Ovary (tissue), 9 donors: ENCODE data around the gene UNC13A. TPM values are rescaled to one million over a fixed set of nuclear protein-coding genes. Genes with fewer than 3 reads are reported as not detected.

Experiments used
- DNase-seq, 5 donors: peaks; one replicate each; pipeline ENCODE4 v3.0.0-alpha.2; 2019 to 2020
- H3K27ac ChIP-seq, 2 donors: fragments of 200-600 bp; one replicate each; pipeline versions ENCODE4 v1.5.1 to v1.8.0; 2019 to 2022
- H3K27me3 ChIP-seq: fragments of 200-600 bp; one replicate; pipeline ENCODE4 v1.8.0; 2022
- H3K36me3 ChIP-seq: fragments of 200-600 bp; sonication (generic); one replicate; pipeline ENCODE4 v1.5.1; 2019
- H3K4me1 ChIP-seq: one replicate; pipeline ENCODE4 v1.8.1; 2013; ENCODE audit warnings: mild to moderate bottlenecking, moderate library complexity; ENCODE audit not compliant: insufficient read depth
- H3K4me3 ChIP-seq: fragments of 200-600 bp; sonication (generic); one replicate; pipeline ENCODE4 v1.5.1; 2017
- H3K9me3 ChIP-seq, 2 donors: fragments of 200-600 bp in 1 of 2; sonication (generic) in 1 of 2; one replicate each; pipeline versions ENCODE4 v1.5.1 to v1.8.1; 2013 to 2019; ENCODE audit warnings: mild to moderate bottlenecking in 1 of 2, moderate library complexity in 1 of 2
- EP300 ChIP-seq: sonication (generic); formaldehyde crosslinking; IDR thresholded peaks from one replicate; pipeline ENCODE4 v1.6.1; 2017; ENCODE audit warnings: antibody characterized with exemption
- POLR2A ChIP-seq: fragments of 450-650 bp; IDR thresholded peaks from one replicate; pipeline ENCODE4 v1.6.1; 2017; ENCODE audit warnings: antibody characterized with exemption, mild to moderate bottlenecking, moderate library complexity
- WGBS, 3 donors: extraction: QIAGEN DNeasy Blood & Tissue Kit in 1 of 3; methylation state at CpG; one replicate each; pipeline versions ENCODE4 v1.1.5 to v1.1.7; 2013 to 2017; 5-methylcytosine and 5-hydroxymethylcytosine counted together
- intact Hi-C, 4 donors: fragments of 100-400 bp; cut with DNase I; formaldehyde crosslinking; loops; one replicate each; pipeline versions ENCODE4 v1.11.0 to v1.15.1; 2022 to 2023
- polyA plus RNA-seq, 2 donors: library from polyadenylated mRNA; stranded (reverse); fragments of 200-250 nt in 1 of 2; fragments of 350-450 nt in 1 of 2; fragmentation: Illumina TruSeq in 1 of 2; extraction: RNeasy Lipid Tissue Mini Kit (QIAGEN cat#74804) in 1 of 2; gene quantifications; one replicate each; pipeline ENCODE4 v1.2.3, GENCODE V29; 2013 to 2014
- total RNA-seq, 7 donors: library from RNA; depleted of rRNA in 2 of 7; stranded (reverse); fragments of >200 nt in 2 of 7; fragmentation: NEBNext Ultra II Directional in 3 of 7; extraction: Animal tissue kit (Norgen Biotek cat#: 25700) in 3 of 7; gene quantifications; one replicate each; pipeline versions ENCODE4 v1.1.0 to v1.2.4, GENCODE V29; 2016 to 2023
- TF ChIP-seq, protein P1 (sequence below), 3 donors: fragments of 450-650 bp in 2 of 3; fragments of 200-600 bp in 1 of 3; IDR thresholded peaks; one replicate each; pipeline versions ENCODE4 v1.5.1 to v1.8.0; 2016 to 2022; ENCODE audit warnings: antibody characterized with exemption in 3 of 3, mild to moderate bottlenecking in 1 of 3
- donor health status: DM: no; HTN: no; CAD: no; lungs with moderate emphysema.
- donor health status: DM: no; HTN: no; CAD: no.
- donor health status: Bipolar disorder and iron deficiency.
- donor health status: DM: yes; HTN: yes; CAD: no.
- donor health status: DM: no; HTN: no; CAD: no.
- donor health status: DM: yes; HTN: yes; CAD: no.

The UNC13A gene
- total and polyA plus RNA-seq, 9 donors: 0.08 to 0.38 (median 0.15) TPM

DNA sequence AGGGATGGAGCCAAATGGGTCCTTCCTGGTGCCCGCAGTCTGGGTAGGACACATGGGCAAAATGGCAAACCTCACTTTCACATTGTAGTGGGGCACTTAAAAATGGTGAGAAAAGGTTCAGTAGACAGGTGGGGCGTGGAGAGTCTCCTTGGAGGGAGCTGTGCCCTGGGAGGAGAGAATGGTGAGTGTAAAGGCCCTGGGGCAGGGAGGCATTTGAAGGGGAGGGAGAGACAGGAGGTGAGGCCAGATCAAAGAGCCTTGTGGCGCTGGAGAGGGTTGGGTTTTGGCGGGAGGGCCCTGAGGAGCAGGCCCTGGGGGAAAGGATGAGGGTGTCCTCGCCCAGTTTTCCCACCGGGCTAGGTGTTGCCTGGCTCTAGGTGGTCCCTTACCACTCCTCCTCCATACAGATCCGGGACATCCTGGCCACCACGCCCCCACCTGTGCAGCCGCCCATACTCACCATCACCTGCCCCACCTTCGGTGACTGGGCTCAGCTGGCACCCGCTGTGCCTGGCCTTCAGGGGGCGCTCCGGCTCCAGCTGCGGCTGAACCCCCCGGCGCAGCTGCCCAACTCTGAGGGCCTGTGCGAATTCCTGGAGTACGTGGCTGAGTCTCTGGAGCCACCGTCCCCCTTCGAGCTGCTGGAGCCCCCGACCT is 37.4 kb upstream of the UNC13A start:
- intact Hi-C loops: no loop called here
- no peak for DNase-seq
- H3K36me3 ChIP-seq: no peaks in the 10 kb centered on the region
- 83 to 89% (median 87%) methylated on average over 17 to 21 of the region's 21 CpGs for WGBS, 3 donors
- TF ChIP-seq POLR2A (no peak), EP300 (no peak)
- TF ChIP-seq, protein P1, sequence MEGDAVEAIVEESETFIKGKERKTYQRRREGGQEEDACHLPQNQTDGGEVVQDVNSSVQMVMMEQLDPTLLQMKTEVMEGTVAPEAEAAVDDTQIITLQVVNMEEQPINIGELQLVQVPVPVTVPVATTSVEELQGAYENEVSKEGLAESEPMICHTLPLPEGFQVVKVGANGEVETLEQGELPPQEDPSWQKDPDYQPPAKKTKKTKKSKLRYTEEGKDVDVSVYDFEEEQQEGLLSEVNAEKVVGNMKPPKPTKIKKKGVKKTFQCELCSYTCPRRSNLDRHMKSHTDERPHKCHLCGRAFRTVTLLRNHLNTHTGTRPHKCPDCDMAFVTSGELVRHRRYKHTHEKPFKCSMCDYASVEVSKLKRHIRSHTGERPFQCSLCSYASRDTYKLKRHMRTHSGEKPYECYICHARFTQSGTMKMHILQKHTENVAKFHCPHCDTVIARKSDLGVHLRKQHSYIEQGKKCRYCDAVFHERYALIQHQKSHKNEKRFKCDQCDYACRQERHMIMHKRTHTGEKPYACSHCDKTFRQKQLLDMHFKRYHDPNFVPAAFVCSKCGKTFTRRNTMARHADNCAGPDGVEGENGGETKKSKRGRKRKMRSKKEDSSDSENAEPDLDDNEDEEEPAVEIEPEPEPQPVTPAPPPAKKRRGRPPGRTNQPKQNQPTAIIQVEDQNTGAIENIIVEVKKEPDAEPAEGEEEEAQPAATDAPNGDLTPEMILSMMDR (IDR thresholded peaks at IDR 0.05): no peak
- no peaks in the 10 kb centered on the region for H3K27me3 ChIP-seq
- peaks cover 14% of the 10 kb centered on the region for H3K4me1 ChIP-seq
- no peak overlapping the region for H3K27ac ChIP-seq
- no peak overlapping the region for H3K4me3 ChIP-seq
- no peaks in the 10 kb centered on the region for H3K9me3 ChIP-seq

DNA sequence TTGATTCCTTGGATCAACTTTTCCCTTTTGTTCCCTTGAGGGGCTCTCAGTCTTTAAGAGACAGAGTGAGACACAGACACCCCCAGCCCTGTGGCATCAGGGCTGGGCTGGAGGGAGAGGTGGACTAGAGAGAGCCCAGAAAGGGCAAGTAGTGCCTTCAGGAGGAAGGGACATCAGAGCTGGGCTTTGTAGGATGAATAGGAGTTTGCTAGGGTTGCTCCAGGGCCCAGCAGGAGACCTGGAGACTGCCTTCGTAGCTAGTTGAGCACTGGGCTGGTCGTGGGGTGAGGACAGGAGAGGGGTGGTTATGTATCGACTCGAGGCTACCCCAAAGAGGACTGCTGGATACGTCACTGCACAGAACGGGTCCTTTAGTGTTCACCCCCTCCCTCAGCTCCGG is 36.5 kb upstream of the UNC13A start:
- DNase-seq: no peak
- no peaks in the 10 kb centered on the region for H3K9me3 ChIP-seq
- no peaks in the 10 kb centered on the region for H3K27me3 ChIP-seq
- 92 to 93% (median 93%) methylated on average over 7 of the region's 7 CpGs for WGBS, 3 donors
- no peaks in the 10 kb centered on the region for H3K36me3 ChIP-seq
- H3K4me3 ChIP-seq: no peak overlapping the region
- H3K27ac ChIP-seq: no peak overlapping the region
- peaks cover 20% of the 10 kb centered on the region for H3K4me1 ChIP-seq
- TF ChIP-seq EP300 (no peak), POLR2A (no peak)
- TF ChIP-seq, protein P1 (IDR thresholded peaks at IDR 0.05): no peak
- intact Hi-C loops: no loop called here

DNA sequence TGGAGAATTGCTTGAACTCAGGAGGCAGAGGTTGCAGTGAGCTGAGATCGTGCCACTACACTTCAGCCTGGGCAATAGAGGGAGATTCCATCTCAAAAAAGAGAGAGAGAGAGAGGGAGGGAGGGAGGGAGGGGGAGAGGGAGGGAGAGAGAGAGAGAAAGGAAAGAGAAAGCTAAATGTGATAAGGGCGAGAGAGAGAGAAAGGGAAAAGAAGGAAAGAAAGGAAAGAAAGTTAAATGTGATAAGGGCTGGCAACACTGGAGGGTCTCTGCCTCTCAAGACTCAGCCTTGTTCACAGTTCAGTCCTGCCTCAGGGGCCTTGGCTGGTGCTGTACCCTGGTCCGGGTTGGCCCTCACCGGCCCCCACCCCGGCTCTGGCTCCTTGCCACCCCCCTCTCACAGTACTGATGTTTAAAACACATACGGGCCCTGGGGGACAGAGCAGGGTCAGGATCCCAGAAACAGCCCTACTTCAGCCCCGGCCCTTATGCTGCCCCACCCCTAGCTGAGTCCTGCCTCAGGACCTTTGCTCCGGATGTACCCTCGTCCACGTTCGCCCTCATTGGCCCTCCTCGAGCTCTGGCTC is 34.6 kb upstream of the UNC13A start:
- Histone ChIP-seq H3K9me3 (no peaks in the 10 kb centered on the region), H3K27me3 (no peaks in the 10 kb centered on the region), H3K36me3 (no peaks in the 10 kb centered on the region), H3K4me1 (peaks cover 23% of the 10 kb centered on the region), H3K27ac (no peak overlapping the region), H3K4me3 (no peak overlapping the region)
- WGBS, 3 donors: 57 to 76% (median 73%) methylated on average over 12 of the region's 12 CpGs
- peak in 1 of 5 donors; percentile 45 for DNase-seq
- TF ChIP-seq EP300 (no peak), POLR2A (no peak)
- TF ChIP-seq, protein P1 (IDR thresholded peaks at IDR 0.05): no peak
- intact Hi-C loops: no loop called here

DNA sequence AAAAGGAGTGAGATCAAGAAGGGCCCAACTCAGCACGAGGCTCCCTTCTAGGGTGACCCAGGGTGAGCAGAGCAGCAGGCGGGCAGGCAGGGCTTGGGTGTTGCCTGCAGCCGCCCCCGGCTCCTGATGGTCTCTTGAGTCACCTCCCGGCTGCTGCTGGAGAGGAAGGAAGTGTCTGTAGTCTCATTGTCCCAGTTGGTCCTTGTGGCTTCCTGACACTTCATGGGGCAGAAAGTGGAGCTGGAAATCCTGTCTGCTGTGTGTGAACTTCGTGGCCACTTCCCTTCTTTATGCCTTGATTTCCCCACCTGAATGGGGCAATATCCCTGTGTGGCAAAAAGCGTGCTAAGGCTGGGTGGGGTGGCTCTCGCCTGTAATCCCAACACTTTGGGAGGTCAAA is 33.7 kb upstream of the UNC13A start:
- no peaks in the 10 kb centered on the region for H3K9me3 ChIP-seq
- 61 to 72% (median 65%) methylated on average over 8 of the region's 8 CpGs for WGBS, 3 donors
- H3K4me3 ChIP-seq: no peak overlapping the region
- no peaks in the 10 kb centered on the region for H3K27me3 ChIP-seq
- H3K27ac ChIP-seq: no peak overlapping the region
- H3K36me3 ChIP-seq: no peaks in the 10 kb centered on the region
- H3K4me1 ChIP-seq: peaks cover 22% of the 10 kb centered on the region
- TF ChIP-seq EP300 (no peak), POLR2A (no peak)
- TF ChIP-seq, protein P1 (IDR thresholded peaks at IDR 0.05): no peak
- DNase-seq: no peak
- intact Hi-C loops: no loop called here
